AG04449 (cell line): ENCODE measurements around the gene PMF1.

Source experiments
- CTCF ChIA-PET: fragments of 350-600 bp; formaldehyde crosslinking; extraction: SDS; loops from one replicate; lab custom pipeline; 2021; ENCODE audit warnings: antibody characterized with exemption; lab: Yijun Ruan, JAX
- POLR2A ChIA-PET: fragments of 400-600, 350-600 bp; formaldehyde crosslinking; extraction: SDS; loops from one replicate; lab custom pipeline; 2020; ENCODE audit warnings: antibody characterized with exemption, inconsistent platforms; lab: Yijun Ruan, JAX
- DNase-seq: peaks from one replicate; pipeline ENCODE4 v3.0.0-alpha.2; 2010; ENCODE audit warnings: low read depth, low spot score
- H3K4me3 ChIP-seq: 2 replicates; pipeline ENCODE4 v1.5.1; 2011; ENCODE audit warnings: low read depth, mild to moderate bottlenecking, control low read depth, low read length
- TF ChIP-seq, protein P1 (sequence below): IDR thresholded peaks from one replicate; pipeline ENCODE4 v1.5.1; 2011; ENCODE audit warnings: mild to moderate bottlenecking, moderate library complexity, low read length, control low read depth, inconsistent platforms; ENCODE audit not compliant: insufficient read depth; ENCODE audit errors: missing control alignments

PMF1 gene

GRCh38 chr1:156249593-156249992, 36.8 kb downstream of the PMF1 start:
- ChIA-PET POLR2A (no interaction called here), CTCF (interaction anchor here (1.1 kb wide), 1 partner anchor 8 kb away, joined by 3 read pairs; no protein-coding TSS in a partner anchor)
- no peak overlapping the region for H3K4me3 ChIP-seq
- DNase-seq = no peak
- TF ChIP-seq, protein P1, sequence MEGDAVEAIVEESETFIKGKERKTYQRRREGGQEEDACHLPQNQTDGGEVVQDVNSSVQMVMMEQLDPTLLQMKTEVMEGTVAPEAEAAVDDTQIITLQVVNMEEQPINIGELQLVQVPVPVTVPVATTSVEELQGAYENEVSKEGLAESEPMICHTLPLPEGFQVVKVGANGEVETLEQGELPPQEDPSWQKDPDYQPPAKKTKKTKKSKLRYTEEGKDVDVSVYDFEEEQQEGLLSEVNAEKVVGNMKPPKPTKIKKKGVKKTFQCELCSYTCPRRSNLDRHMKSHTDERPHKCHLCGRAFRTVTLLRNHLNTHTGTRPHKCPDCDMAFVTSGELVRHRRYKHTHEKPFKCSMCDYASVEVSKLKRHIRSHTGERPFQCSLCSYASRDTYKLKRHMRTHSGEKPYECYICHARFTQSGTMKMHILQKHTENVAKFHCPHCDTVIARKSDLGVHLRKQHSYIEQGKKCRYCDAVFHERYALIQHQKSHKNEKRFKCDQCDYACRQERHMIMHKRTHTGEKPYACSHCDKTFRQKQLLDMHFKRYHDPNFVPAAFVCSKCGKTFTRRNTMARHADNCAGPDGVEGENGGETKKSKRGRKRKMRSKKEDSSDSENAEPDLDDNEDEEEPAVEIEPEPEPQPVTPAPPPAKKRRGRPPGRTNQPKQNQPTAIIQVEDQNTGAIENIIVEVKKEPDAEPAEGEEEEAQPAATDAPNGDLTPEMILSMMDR = no peak

DNA sequence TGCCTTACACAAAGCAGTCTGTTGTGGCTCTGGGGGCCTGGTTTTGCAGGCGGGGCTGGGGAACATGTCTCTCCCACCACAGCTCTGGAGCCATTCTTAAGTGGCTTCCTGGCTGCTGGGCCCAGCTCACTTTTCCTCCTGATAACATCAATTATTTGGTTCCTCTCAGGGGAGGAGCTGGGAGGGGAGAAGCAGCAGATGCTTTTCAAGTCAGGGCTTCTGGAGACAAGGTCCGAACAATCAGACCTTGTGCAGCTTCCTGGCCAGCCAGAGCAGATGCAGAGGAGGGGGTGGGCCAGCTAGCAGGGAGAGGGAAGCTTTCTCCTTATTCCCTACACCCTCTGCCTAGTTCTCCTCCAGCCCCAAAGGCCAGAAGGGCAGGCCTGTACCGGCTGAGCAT, 38.7 kb downstream of the PMF1 start:
- no peak for DNase-seq
- ChIA-PET CTCF (interaction anchor here (1.0 to 3.5 kb wide), 6 partner anchors 12 to 108 kb away, joined by 3 to 13 read pairs (median 4); no protein-coding TSS in a partner anchor), POLR2A (interaction anchor here (1.1 kb wide), 1 partner anchor 9 kb away, joined by 3 read pairs; no protein-coding TSS in a partner anchor)
- no peak overlapping the region for H3K4me3 ChIP-seq
- TF ChIP-seq, protein P1 = no peak

DNA sequence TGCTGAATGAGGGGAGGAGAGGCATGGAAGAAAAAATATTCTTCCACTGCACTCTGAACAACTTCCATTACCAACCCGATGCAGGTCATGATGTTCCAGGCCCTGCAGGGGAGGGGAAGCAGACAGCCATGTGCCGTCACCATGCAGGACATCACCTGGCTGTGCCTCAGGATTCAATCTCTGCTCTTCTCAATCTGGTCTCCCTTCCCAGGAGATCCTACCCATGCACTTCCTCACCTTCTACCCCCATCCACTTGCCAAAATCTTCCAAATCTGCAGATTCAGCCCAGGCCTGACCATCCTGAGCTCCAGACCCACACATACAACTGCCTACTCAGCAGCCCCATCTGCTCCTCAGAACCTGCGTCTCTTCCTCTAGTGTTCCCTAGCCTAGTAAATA, 40.8 kb downstream of the PMF1 start:
- TF ChIP-seq, protein P1 = no peak
- DNase-seq = no peak
- ChIA-PET CTCF (interaction anchor here (0.8 to 3.5 kb wide), 2 partner anchors 19 to 66 kb away, joined by 3 to 13 read pairs; no protein-coding TSS in a partner anchor), POLR2A (interaction anchor here (0.5 kb wide), 1 partner anchor 20 kb away, joined by 4 read pairs; no protein-coding TSS in a partner anchor)
- H3K4me3 ChIP-seq = no peak overlapping the region

GRCh38 chr1:156257711-156258110, 44.9 kb downstream of the PMF1 start:
- CTCF ChIA-PET = interaction anchor here (0.9 to 1.5 kb wide), 5 partner anchors 8 to 161 kb away, joined by 3 to 4 read pairs (median 3); no protein-coding TSS in a partner anchor
- TF ChIP-seq, protein P1 = no peak
- no peak for DNase-seq
- H3K4me3 ChIP-seq = no peak overlapping the region
- POLR2A ChIA-PET = no interaction called here

DNA sequence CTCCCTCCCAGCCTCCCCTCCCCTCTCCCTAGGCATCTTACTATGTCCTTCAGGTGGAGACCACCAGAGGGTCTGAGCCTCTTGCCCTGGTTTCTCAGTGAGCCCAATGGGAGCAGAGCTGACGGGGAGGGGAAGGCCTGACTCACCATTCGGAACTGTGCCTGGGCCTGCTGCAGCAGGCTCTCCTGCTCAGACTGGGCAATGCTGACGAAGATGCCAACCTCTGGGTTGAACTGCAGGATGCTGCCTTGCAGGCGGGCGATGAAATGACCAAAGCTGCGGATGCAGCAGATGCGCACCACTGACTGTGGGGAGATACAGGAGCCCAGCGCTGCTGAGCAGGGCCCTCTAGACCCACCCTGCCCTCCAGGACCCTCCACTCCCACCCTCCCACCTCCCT, 46.1 kb downstream of the PMF1 start:
- no peak for DNase-seq
- H3K4me3 ChIP-seq = no peak overlapping the region
- ChIA-PET POLR2A (no interaction called here), CTCF (interaction anchor here (1.5 kb wide), 1 partner anchor 100 kb away, joined by 3 read pairs; no protein-coding TSS in a partner anchor)
- TF ChIP-seq, protein P1 = no peak

- TF ChIP-seq, protein P1 = no peak
- CTCF ChIA-PET = interaction anchor here (0.8 to 2.6 kb wide), 4 partner anchors 13 to 170 kb away, joined by 3 to 9 read pairs (median 3); no protein-coding TSS in a partner anchor
- POLR2A ChIA-PET = interaction anchor here (1.4 kb wide), 1 partner anchor 9 kb away, joined by 3 read pairs; no protein-coding TSS in a partner anchor
- DNase-seq = no peak
- H3K4me3 ChIP-seq = no peak overlapping the region
Observed at GRCh38 chr1:156259805-156260204, 47.0 kb downstream of the PMF1 start.
